Esophagus squamous epithelium (tissue), 4 donors: Measurements from ENCODE around the gene YES1.

Experiments
- CTCF ChIP-seq, 6 experiments: fragments of 450-650 bp in 4 of 6; fragments of 200-600 bp in 2 of 6; sonication (generic) in 2 of 6; IDR thresholded peaks; one replicate each; pipeline ENCODE4 v1.5.1; 2016 to 2019; ENCODE audit warnings: antibody characterized with exemption in 6 of 6, mild to moderate bottlenecking in 4 of 6, moderate library complexity in 4 of 6
- POLR2A ChIP-seq, 4 donors: fragments of 450-650 bp; IDR thresholded peaks; one replicate each; pipeline ENCODE4 v1.6.1; 2017; ENCODE audit warnings: antibody characterized with exemption in 4 of 4, mild to moderate bottlenecking in 4 of 4, moderate library complexity in 3 of 4

DNA sequence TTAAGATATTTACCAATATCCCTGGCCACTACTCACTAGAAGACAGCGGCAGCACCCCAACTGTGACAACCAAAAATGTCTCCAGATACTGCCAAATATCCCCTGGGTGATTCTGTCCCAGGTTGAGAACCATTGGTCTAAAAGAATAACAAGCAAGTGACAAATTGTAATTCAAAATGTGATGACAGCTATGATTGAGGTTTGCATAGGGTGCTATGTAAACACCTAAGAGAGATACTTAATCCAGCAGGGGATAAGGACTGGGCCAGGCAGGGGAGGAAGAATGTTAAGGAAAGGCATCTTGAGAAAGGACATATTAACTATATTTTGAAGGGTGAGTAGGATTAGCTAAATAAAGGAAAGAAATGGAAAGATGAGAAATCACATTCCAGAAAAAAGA lies 61.6 kb downstream of the YES1 start:
- TF ChIP-seq CTCF (IDR thresholded peaks at IDR 0.05), result no peak
- no peak for TF ChIP-seq POLR2A (IDR thresholded peaks at IDR 0.05)
